Suprapubic skin (tissue), 4 donors: ENCODE measurements around the gene SORCS1. TPM values are rescaled to one million over a fixed set of nuclear protein-coding genes. Genes with fewer than 3 reads are reported as not detected.

Experiments
- DNase-seq, 2 donors: peaks; one replicate each; pipeline ENCODE4 v3.0.0-alpha.2; 2019; ENCODE audit warnings: low spot score in 2 of 2
- H3K27ac ChIP-seq: fragments of 200-600 bp; sonication (generic); one replicate; pipeline ENCODE4 v1.5.1; 2019
- H3K27me3 ChIP-seq: fragments of 200-600 bp; sonication (generic); one replicate; pipeline ENCODE4 v1.5.1; 2019
- H3K36me3 ChIP-seq: fragments of 200-600 bp; sonication (generic); one replicate; pipeline ENCODE4 v1.5.1; 2019
- H3K4me1 ChIP-seq: fragments of 200-600 bp; sonication (generic); one replicate; pipeline ENCODE4 v1.5.1; 2019
- H3K4me3 ChIP-seq: fragments of 200-600 bp; sonication (generic); one replicate; pipeline ENCODE4 v1.5.1; 2019; ENCODE audit warnings: mild to moderate bottlenecking
- H3K9me3 ChIP-seq: fragments of 200-600 bp; sonication (generic); one replicate; pipeline ENCODE4 v1.5.1; 2019
- CTCF ChIP-seq, 2 donors: fragments of 200-600 bp in 1 of 2; fragments of 450-650 bp in 1 of 2; sonication (generic) in 1 of 2; IDR thresholded peaks; one replicate each; pipeline ENCODE4 v1.5.1; 2016 to 2019; ENCODE audit warnings: antibody characterized with exemption in 2 of 2, mild to moderate bottlenecking in 1 of 2, moderate library complexity in 1 of 2
- EP300 ChIP-seq: sonication (generic); formaldehyde crosslinking; IDR thresholded peaks from one replicate; pipeline ENCODE4 v1.6.1; 2017; ENCODE audit warnings: antibody characterized with exemption
- POLR2A ChIP-seq, 2 donors: fragments of 450-650 bp; IDR thresholded peaks; one replicate each; pipeline ENCODE4 v1.6.1; 2017; ENCODE audit warnings: antibody characterized with exemption in 2 of 2, mild to moderate bottlenecking in 2 of 2, moderate library complexity in 2 of 2
- POLR2AphosphoS5 ChIP-seq, 3 donors: sonication (generic); formaldehyde crosslinking; IDR thresholded peaks; one replicate each; pipeline ENCODE4 v1.6.1; 2017; ENCODE audit warnings: antibody characterized with exemption in 3 of 3
- WGBS: methylation state at CpG from one replicate; pipeline ENCODE4 v1.1.5; 2018; 5-methylcytosine and 5-hydroxymethylcytosine counted together
- total RNA-seq, 4 donors: library from RNA; depleted of rRNA; stranded (reverse); fragments of >200 nt; gene quantifications; one replicate each; pipeline ENCODE4 v1.1.0, GENCODE V29; 2016

SORCS1 gene
- total RNA-seq, 4 donors from 2014 or later: 1.3 to 6.0 (median 3.4) TPM

- H3K27ac ChIP-seq: no peak overlapping the region
- 82% methylated on average over 1 of the region's 1 CpG for WGBS
- H3K4me1 ChIP-seq: no peaks in the 10 kb centered on the region
- no peaks in the 10 kb centered on the region for H3K36me3 ChIP-seq
- no peak for TF ChIP-seq CTCF (IDR thresholded peaks at IDR 0.05)
- TF ChIP-seq EP300: no peak
- TF ChIP-seq POLR2AphosphoS5 (IDR thresholded peaks at IDR 0.05): no peak
- TF ChIP-seq POLR2A (IDR thresholded peaks at IDR 0.05): no peak
- H3K4me3 ChIP-seq: no peak overlapping the region
- no peaks in the 10 kb centered on the region for H3K27me3 ChIP-seq
- no peak for DNase-seq
- H3K9me3 ChIP-seq: no peaks in the 10 kb centered on the region
Measured at GRCh38 chr10:107092321-107092720, 72.2 kb downstream of the SORCS1 start.

GRCh38 chr10:107091126-107091525 is 73.4 kb downstream of the SORCS1 start:
- Histone ChIP-seq H3K4me1 (no peaks in the 10 kb centered on the region), H3K27ac (no peak overlapping the region), H3K36me3 (no peaks in the 10 kb centered on the region), H3K9me3 (no peaks in the 10 kb centered on the region), H3K4me3 (no peak overlapping the region), H3K27me3 (no peaks in the 10 kb centered on the region)
- DNase-seq: no peak
- TF ChIP-seq POLR2AphosphoS5 (IDR thresholded peaks at IDR 0.05) (no peak), CTCF (IDR thresholded peaks at IDR 0.05) (no peak)
- WGBS: 75% methylated on average over 2 of the region's 2 CpGs

- no peaks in the 10 kb centered on the region for H3K9me3 ChIP-seq
- no peak for DNase-seq
Measured at GRCh38 chr10:107085665-107086525, 78.6 kb downstream of the SORCS1 start.

GRCh38 chr10:107083388-107084009 is 81.0 kb downstream of the SORCS1 start:
- TF ChIP-seq EP300: no peak
- no peak for TF ChIP-seq POLR2A (IDR thresholded peaks at IDR 0.05)
- no peak for TF ChIP-seq CTCF (IDR thresholded peaks at IDR 0.05)
- no peak for TF ChIP-seq POLR2AphosphoS5 (IDR thresholded peaks at IDR 0.05)
- 74% methylated on average over 3 of the region's 3 CpGs for WGBS

More at GRCh38 chr10:107085665-107086525, 78.6 kb downstream of the SORCS1 start:
- 78% methylated on average over 6 of the region's 6 CpGs for WGBS
- Histone ChIP-seq H3K36me3 (no peaks in the 10 kb centered on the region), H3K4me1 (no peaks in the 10 kb centered on the region), H3K4me3 (no peak overlapping the region), H3K27me3 (no peaks in the 10 kb centered on the region), H3K27ac (no peak overlapping the region)
- TF ChIP-seq EP300: no peak

GRCh38 chr10:107081644-107082043 is 82.9 kb downstream of the SORCS1 start:
- no peak for DNase-seq
- 72% methylated on average over 1 of the region's 1 CpG for WGBS
- Histone ChIP-seq H3K4me3 (no peak overlapping the region), H3K27ac (no peak overlapping the region), H3K4me1 (no peaks in the 10 kb centered on the region), H3K36me3 (no peaks in the 10 kb centered on the region), H3K9me3 (no peaks in the 10 kb centered on the region), H3K27me3 (no peaks in the 10 kb centered on the region)
- TF ChIP-seq EP300 (no peak), POLR2AphosphoS5 (IDR thresholded peaks at IDR 0.05) (no peak), POLR2A (IDR thresholded peaks at IDR 0.05) (no peak), CTCF (IDR thresholded peaks at IDR 0.05) (no peak)

More at GRCh38 chr10:107083388-107084009, 81.0 kb downstream of the SORCS1 start:
- DNase-seq: no peak
- Histone ChIP-seq H3K36me3 (no peaks in the 10 kb centered on the region), H3K4me3 (no peak overlapping the region), H3K9me3 (no peaks in the 10 kb centered on the region), H3K4me1 (no peaks in the 10 kb centered on the region), H3K27ac (no peak overlapping the region), H3K27me3 (no peaks in the 10 kb centered on the region)
